ENCODE results near the gene ARL2BP. TPM values are rescaled to one million over a fixed set of nuclear protein-coding genes. Genes with fewer than 3 reads are reported as not detected.

ARL2BP gene
- total and polyA plus RNA-seq, 2 donors (not counting 1 experiment from before 2014, with no cell fraction given) = 32.5 to 38.8 TPM

- ATAC-seq (ENCODE audit: low read depth) (no peak), DNase-seq (no peak)
- H3K27ac Mint-ChIP-seq = no peak overlapping the region
- Histone ChIP-seq H3K4me3 (ENCODE audit: control extremely low read depth in 1 of 5, extremely low read depth in 1 of 5, insufficient read depth in 1 of 5, low read depth in 2 of 5, low read length in 4 of 5) (no peak overlapping the region), H3K4me2 (replicated peaks; ENCODE audit: low read depth, low read length, poor library complexity, severe bottlenecking) (no peak overlapping the region), H3K9me3 (ENCODE audit: control extremely low read depth in 1 of 3, control insufficient read depth in 2 of 3, insufficient read depth in 1 of 3, low read length in 2 of 3) (no peaks in the 10 kb centered on the region), H4K20me1 (ENCODE audit: control insufficient read depth, insufficient read depth, low read length, poor library complexity, severe bottlenecking) (no peaks in the 10 kb centered on the region), H3K9ac (ENCODE audit: low read length) (no peak overlapping the region), H2AFZ (ENCODE audit: insufficient read depth, low read depth, low read length, poor library complexity, severe bottlenecking) (no peak overlapping the region), H3K36me3 (replicated peaks in 1 of 2; ENCODE audit: control extremely low read depth in 1 of 2, control insufficient read depth in 1 of 2, extremely low read depth in 1 of 2, insufficient read depth in 2 of 2, low read length in 1 of 2) (no peaks in the 10 kb centered on the region), H3K27ac (ENCODE audit: low read length in 2 of 2) (no peak overlapping the region), H3K4me1 (ENCODE audit: control insufficient read depth in 2 of 2, insufficient read depth in 2 of 2, low read length in 2 of 2) (no peaks in the 10 kb centered on the region), H3K79me2 (ENCODE audit: control insufficient read depth, insufficient read depth, low read length) (no peaks in the 10 kb centered on the region), H3K27me3 (replicated peaks in 1 of 4; ENCODE audit: control extremely low read depth in 1 of 4, control insufficient read depth in 3 of 4, insufficient read depth in 4 of 4, low read length in 3 of 4) (no peaks in the 10 kb centered on the region)
- no peaks in the 10 kb centered on the region for H3K27me3 Mint-ChIP-seq
- TF ChIP-seq CTCF (IDR thresholded peaks at IDR 0.05) (no peak), EZH2 (IDR thresholded peaks at IDR 0.05; ENCODE audit: borderline replicate concordance, insufficient read depth, low read depth, low read length, poor library complexity, severe bottlenecking) (no peak)
- H3K4me3 Mint-ChIP-seq = no peak overlapping the region
- POLR2A ChIA-PET = no interaction called here
- H3K4me1 Mint-ChIP-seq = peaks cover under 1% of the 10 kb centered on the region
- whole genome bisulfite sequencing (ENCODE audit: insufficient coverage) = 94% methylated on average over 17 of the region's 25 CpGs
- H3K9me3 Mint-ChIP-seq (ENCODE audit: insufficient read depth) = no peaks in the 10 kb centered on the region
- intact Hi-C loops (cut with micrococcal nuclease) = no loop called here
- CTCF ChIA-PET = no interaction called here
Observed at GRCh38 chr16:57270221-57271062, 25.4 kb downstream of the ARL2BP start.

GRCh38 chr16:57271063-57271345 is 25.9 kb downstream of the ARL2BP start:
- WGBS (ENCODE audit: insufficient coverage) = 98% methylated on average over 7 of the region's 7 CpGs
- Mint-ChIP-seq H3K4me3 (no peak overlapping the region), H3K27me3 (no peaks in the 10 kb centered on the region), H3K9me3 (ENCODE audit: insufficient read depth) (no peaks in the 10 kb centered on the region), H3K4me1 (no peaks in the 10 kb centered on the region), H3K27ac (no peak overlapping the region)
- no peak overlapping the region for H2AFZ ChIP-seq (ENCODE audit: insufficient read depth, low read depth, low read length, poor library complexity, severe bottlenecking)
- H3K27ac ChIP-seq (ENCODE audit: low read length in 2 of 2) = no peak overlapping the region
- H3K4me2 ChIP-seq (replicated peaks; ENCODE audit: low read depth, low read length, poor library complexity, severe bottlenecking) = no peak overlapping the region
- H3K27me3 ChIP-seq (replicated peaks in 1 of 4; ENCODE audit: control extremely low read depth in 1 of 4, control insufficient read depth in 3 of 4, insufficient read depth in 4 of 4, low read length in 3 of 4) = no peaks in the 10 kb centered on the region
- no peaks in the 10 kb centered on the region for H3K4me1 ChIP-seq (ENCODE audit: control insufficient read depth in 2 of 2, insufficient read depth in 2 of 2, low read length in 2 of 2)
- ATAC-seq (ENCODE audit: low read depth) (no peak), DNase-seq (no peak)
- intact Hi-C loops (cut with micrococcal nuclease) = no loop called here
- ChIA-PET POLR2A (no interaction called here), CTCF (no interaction called here)
- H4K20me1 ChIP-seq (ENCODE audit: control insufficient read depth, insufficient read depth, low read length, poor library complexity, severe bottlenecking) = no peaks in the 10 kb centered on the region
- no peaks in the 10 kb centered on the region for H3K36me3 ChIP-seq (replicated peaks in 1 of 2; ENCODE audit: control extremely low read depth in 1 of 2, control insufficient read depth in 1 of 2, extremely low read depth in 1 of 2, insufficient read depth in 2 of 2, low read length in 1 of 2)
- no peak overlapping the region for H3K4me3 ChIP-seq (ENCODE audit: control extremely low read depth in 1 of 5, extremely low read depth in 1 of 5, insufficient read depth in 1 of 5, low read depth in 2 of 5, low read length in 4 of 5)
- no peak overlapping the region for H3K9ac ChIP-seq (ENCODE audit: low read length)
- H3K9me3 ChIP-seq (ENCODE audit: control extremely low read depth in 1 of 3, control insufficient read depth in 2 of 3, insufficient read depth in 1 of 3, low read length in 2 of 3) = no peaks in the 10 kb centered on the region
- TF ChIP-seq CTCF (IDR thresholded peaks at IDR 0.05) (no peak), EZH2 (IDR thresholded peaks at IDR 0.05; ENCODE audit: borderline replicate concordance, insufficient read depth, low read depth, low read length, poor library complexity, severe bottlenecking) (no peak)
- H3K79me2 ChIP-seq (ENCODE audit: control insufficient read depth, insufficient read depth, low read length) = no peaks in the 10 kb centered on the region

All from B cell (primary cell).